Hematopoietic multipotent progenitor cell treated with erythropoietin and hydrocortisone succinate and interleukin-3 and kit ligand, for 4 days (in vitro differentiated cells): ENCODE data around the gene F2RL3.
"Not testable (repeated sequence)": the region's sequence is repeated elsewhere in the genome, so short reads cannot be mapped to it uniquely, and the experiment has no call there.

Source experiments
- DNase-seq: peaks from one replicate; pipeline ENCODE4 v3.0.0-alpha.2; 2015

The F2RL3 gene

GRCh38 chr19:16888629-16889365 lies at the start of gene F2RL3:
Gene F2RL3 (plus strand): TSS chr19:16888999. CDS start chr19:16889190, 191 bp downstream.
- peak; percentile 97 for DNase-seq

- no peak for DNase-seq
Observed at GRCh38 chr19:16841391-16841926, 47.3 kb upstream of the F2RL3 start.

DNA sequence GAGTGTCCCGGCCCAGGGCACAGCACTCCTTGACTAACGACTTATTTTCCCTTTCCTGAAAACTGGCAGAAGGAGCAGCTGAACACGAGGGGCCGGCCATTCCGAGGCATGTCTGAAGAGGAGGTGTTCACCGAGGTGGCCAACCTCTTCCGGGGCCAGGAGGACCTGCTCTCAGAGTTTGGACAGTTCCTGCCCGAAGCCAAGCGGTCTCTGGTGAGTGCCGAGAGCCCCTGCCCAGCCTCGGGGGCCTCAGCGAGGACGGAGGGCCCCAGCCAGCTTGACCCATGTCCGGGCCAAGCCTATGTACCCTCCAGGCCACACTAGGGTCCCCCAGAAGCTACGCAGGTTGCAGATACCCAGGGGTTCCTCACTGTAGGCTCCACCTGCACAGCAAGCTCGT lies 41.9 kb upstream of the F2RL3 start:
- DNase-seq, result no peak

GRCh38 chr19:16847430-16847829 lies 41.4 kb upstream of the F2RL3 start:
- no peak for DNase-seq

DNA sequence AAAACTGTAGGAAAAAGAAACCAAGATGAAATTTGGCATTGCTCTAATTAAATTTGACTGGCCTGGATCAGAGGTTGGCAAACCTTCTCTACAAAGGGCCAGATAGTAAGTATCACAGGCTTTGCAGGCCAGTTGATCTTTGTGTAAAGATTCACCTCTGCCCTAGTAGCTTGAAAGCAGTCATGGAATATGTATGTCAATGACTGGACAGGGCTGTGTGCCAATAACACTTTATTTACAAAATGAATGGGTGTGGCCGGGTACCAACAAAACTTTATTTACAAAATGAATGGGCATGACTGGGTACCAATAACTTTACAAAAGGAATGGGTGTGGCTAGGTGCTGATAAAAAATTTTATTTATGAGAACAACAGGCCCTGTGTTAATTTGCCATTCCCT lies 39.6 kb upstream of the F2RL3 start:
- DNase-seq, result no peak

- no peak for DNase-seq
Observed at GRCh38 chr19:16850133-16850532, 38.7 kb upstream of the F2RL3 start.

DNA sequence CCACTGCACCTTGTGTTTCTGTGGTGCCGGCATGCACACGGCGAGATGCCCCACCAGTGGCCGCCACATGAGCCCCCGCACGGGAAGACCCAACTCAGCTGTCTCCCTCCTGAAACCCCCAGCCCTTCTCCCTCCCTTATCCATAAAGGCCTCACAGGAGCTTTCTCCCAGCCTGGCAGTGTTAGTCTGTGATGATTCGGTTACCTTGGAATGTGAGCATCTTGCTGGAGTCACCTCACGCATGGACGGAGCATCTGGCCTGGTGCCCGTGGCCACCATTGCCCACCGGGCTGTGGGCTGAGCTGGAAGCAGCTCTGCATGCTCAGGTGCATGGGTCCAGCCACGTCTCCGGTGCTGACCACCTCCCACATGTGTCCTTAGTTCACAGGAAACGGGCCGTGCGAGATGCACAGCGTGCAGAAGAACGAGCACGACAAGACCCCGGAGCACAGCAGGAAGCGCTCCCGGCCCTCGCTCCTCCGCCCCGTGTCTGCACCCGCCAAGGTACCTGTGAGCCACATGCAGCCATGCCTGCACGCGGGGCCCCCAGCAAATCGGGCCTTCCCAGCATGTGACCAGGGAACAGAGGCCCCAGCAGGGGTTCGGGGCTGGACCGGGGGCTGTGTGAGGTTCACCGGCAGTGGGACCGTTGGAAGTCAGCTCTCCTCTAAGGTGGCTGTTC lies 37.6 kb upstream of the F2RL3 start:
- no peak for DNase-seq

DNA sequence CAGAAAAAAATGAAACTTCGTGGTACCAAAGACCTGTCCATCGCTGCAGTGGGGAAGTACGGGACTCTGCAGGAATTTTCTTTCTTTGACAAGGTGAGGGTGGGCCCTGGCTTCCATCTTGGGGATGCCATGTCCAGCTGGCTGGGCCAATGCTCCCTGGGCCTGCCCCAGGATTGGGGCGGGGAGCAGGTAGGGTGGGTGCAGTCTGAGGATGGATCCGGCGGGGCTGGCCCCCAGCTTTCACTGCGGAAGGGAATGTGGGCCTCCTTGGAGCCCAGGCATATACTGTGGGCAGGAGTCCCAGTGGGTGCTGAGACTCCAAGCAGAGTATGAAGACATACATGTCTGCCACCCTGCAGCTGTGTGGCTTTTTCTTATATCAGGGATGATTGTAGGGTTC lies 35.7 kb upstream of the F2RL3 start:
- DNase-seq, result no peak

GRCh38 chr19:16856091-16856490 lies 32.7 kb upstream of the F2RL3 start:
- no peak for DNase-seq

DNA sequence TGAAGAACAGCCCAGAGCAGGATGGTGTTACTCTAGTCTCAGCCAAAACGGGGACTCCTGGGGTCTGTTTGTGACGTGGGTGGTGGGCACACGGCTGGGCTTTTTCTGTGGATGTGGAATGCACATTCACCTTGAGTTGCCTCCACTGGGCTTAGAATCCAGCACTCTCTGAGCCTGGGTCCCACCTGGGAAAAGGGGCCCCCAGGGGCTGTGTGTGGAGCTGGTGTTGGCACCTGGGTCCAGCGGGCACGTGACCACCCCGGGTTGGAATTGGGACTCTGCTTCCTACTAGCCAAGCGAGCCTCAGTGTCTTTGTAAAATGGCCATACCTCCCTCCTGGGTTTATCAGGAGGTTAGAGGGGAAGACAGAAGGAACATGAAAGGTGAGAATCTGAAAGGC lies 29.2 kb upstream of the F2RL3 start:
- DNase-seq, result no peak

GRCh38 chr19:16860118-16860517 lies 28.7 kb upstream of the F2RL3 start:
- DNase-seq, result no peak

GRCh38 chr19:16861011-16861410 lies 27.8 kb upstream of the F2RL3 start:
- DNase-seq, result peak; percentile 84

- peak; percentile 29 for DNase-seq
Observed at GRCh38 chr19:16861834-16862233, 27.0 kb upstream of the F2RL3 start.

DNA sequence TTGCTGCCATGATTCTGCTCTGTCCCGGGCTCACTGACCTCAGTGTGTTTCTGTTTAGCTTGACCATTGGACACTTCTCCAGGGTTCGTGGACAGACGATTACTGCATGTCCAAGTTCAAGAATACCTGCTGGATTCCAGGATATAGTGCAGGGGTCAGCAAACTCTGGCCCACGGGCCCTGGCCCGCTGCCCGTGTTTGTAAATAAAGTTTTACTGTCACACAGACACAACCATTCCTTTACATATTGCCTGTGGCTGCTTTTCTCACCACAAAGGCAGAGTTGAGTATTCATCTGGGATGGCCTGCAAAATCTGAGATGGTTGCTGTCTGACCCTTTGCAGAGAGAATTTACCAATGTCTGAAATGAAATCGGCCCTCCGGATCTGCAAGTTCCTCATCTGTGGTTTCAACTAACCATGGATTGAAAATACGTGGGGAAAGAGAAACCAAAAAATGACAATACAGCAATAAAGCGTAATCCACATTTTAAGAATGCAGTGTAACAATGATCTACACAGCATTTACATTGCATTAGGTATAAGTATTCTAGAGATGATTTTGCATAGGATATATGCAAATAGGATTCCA lies 25.9 kb upstream of the F2RL3 start:
- DNase-seq, result peak; percentile 60

DNA sequence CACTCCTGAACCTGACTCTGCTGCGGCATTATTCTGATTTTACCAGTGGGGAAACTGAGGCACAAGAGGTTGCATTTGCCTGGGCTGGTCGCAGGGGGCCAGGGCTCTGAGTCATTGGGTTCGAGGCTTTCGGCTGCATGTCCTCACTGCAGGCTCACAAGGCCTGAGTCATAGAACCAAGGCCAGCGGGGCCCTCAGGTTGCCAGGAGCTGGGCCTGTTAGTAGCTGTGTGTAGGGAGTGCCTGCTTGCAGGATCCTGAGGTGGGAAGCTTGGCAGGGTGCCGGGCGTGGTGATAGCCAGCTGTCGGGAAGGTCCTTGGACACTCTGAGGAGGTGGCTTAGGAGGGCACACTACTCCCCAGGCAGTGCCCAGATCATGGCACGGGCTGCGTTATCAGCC lies 21.6 kb upstream of the F2RL3 start:
- DNase-seq, result no peak

DNA sequence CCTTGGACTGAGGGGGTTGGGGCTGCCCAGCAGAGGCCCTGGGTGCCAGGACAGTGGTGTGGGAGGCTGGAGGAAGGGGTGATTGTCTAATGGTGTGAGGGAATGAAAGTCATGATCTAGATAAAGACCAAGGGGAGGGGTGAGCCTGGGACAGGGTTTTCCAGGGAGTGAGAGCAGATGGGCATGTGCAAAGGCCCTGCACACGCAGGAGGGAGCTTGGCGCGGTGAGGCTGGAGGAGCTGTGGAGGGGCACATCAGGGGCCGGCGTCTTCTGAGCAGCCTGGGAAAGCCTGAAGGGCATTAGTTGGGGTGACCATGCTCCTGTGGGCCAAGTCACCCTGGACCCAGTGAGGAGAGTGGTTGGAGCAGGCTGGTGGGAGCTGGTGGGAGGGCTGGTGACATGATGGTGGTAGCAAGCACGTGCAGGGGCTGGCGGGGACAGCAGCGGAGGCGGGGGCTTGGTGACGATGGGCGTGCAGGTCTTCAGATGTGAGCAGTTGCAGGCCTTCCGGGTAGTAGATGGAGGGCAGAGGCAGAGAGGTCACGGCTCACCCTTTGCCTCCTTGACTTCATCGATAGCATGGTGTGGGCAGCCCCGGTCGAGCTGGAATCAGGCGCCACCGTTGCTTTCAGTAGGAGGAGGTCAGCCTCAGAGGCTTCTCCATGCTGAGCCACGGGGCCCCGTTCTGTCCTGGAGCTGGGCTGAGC lies 20.2 kb upstream of the F2RL3 start:
- no peak for DNase-seq

GRCh38 chr19:16869331-16869972 lies 19.3 kb upstream of the F2RL3 start:
- DNase-seq, result no peak

- no peak for DNase-seq
Observed at GRCh38 chr19:16871871-16872270, 16.9 kb upstream of the F2RL3 start.

GRCh38 chr19:16872728-16873127 lies 16.1 kb upstream of the F2RL3 start:
- DNase-seq, result no peak

DNA sequence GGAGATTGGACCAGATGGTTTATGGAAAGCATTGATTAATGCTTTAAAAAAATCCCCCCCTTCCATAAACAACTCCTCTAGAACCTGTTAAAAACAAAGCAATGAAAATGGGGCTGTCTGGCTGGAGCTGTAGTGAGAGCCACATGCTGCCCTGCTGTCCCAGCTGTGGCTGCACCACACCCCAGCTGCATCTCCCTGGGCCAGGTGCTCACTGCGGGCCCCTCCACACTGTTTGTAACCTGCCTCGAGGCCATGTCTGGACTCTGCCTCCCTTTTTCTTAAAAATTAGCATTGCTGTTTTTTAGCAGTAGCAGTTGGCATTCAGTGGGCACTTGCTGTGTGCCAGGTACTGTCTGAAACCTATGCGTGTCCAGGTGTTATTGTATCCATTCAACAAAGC lies 15.2 kb upstream of the F2RL3 start:
- no peak for DNase-seq

DNA sequence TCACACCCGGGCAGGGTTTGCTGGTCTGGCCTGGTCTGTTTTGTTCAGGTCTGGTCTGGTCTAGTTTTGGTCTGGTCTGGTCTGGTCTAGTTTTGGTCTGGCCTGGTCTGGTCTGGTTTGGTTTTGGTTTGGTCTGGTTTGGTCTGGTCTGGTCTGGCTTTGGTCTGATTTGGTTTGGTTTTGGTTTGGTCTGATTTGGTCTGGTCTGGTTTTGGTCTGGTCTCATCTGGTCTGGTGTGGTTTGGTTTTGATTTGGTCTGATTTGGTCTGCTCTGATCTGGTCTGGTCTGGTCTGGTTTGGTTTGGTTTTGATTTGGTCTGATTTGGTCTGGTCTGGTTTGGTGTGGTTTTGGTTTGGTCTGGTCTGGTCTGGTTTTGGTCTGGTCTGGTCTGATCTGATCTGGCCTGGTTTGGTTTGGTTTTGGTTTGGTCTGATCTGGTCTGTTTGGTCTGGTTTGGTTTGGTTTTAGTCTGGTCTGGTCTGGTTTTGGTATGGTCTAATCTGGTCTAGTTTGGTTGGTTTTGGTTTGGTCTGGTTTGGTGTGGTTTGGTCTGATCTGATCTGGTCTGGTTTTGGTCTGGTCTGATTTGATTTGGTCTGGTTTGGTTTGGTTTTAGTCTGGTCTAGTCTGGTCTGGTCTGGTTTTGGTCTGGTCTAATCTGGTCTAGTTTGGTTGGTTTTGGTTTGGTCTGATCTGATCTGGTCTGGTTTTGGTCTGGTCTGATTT lies 14.4 kb upstream of the F2RL3 start:
- no peak for DNase-seq

- not testable (repeated sequence) for DNase-seq
Observed at GRCh38 chr19:16874978-16875299, 13.9 kb upstream of the F2RL3 start.
